Fibroblast of the conjunctiva (primary cell): ENCODE measurements around the gene SH3TC1.

Experiments
- DNase-seq: peaks from one replicate; pipeline ENCODE4 v3.0.0-alpha.2; 2010; ENCODE audit warnings: low read depth

Gene SH3TC1

DNA sequence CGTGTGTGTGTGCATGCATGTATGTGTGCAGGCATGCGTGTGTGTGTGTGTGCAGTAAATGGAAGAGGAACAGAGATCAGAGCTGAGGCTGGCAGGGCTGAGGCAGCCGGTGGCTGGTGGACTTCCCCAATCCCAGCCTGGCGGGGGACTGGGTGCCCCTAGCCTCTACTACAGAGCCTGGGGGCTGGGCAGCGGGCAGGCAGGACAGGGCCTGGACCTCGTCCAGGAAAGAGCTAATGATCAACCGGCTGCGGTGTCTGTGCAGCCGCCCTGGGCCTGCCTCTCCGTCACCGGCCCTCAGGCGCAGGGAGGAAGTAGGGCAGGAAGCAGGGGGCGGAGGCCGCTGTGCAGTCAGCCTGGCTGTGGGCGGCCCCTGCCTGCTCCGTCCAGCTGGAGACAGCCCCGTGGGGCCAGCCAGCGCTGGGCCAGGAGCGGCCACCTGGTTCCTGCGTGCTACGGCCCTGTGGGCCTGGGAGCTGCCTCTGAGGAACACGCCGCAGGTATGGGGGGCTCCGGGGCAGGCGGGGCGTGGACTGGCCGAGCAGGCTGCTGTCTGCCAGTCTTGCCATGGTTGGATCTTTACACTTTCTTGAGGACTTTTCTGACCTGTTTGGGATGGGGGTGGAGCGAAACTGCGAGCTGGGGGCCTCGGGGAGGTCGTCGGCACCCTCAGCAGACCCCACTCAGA, at the start of gene SH3TC1:
TSS of gene SH3TC1 (plus strand) at position 385 of the 688 bp plus-strand sequence. CDS start 5,905 bp downstream, outside the sequence.
- DNase-seq: peak; percentile 49

DNA sequence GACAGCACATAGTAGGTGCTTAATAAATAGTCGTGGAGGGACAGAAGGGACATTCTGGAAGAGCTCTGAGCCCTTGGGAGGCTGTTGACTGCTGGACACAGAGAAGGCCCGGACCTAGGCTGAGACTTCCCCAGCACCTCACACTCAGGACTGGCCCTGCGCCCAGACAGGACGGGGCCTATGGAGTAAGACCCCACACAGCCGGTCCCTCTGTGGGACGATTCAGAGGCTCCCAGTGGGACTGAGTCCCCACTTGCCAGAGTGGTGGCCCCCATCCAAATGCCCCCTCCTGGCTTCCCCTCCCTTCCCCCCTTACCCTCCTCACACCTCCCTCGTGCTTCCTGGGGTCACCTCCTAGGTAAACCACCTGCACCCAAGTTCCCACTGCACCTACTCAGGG, 49.4 kb upstream of the SH3TC1 start:
- DNase-seq: no peak

DNA sequence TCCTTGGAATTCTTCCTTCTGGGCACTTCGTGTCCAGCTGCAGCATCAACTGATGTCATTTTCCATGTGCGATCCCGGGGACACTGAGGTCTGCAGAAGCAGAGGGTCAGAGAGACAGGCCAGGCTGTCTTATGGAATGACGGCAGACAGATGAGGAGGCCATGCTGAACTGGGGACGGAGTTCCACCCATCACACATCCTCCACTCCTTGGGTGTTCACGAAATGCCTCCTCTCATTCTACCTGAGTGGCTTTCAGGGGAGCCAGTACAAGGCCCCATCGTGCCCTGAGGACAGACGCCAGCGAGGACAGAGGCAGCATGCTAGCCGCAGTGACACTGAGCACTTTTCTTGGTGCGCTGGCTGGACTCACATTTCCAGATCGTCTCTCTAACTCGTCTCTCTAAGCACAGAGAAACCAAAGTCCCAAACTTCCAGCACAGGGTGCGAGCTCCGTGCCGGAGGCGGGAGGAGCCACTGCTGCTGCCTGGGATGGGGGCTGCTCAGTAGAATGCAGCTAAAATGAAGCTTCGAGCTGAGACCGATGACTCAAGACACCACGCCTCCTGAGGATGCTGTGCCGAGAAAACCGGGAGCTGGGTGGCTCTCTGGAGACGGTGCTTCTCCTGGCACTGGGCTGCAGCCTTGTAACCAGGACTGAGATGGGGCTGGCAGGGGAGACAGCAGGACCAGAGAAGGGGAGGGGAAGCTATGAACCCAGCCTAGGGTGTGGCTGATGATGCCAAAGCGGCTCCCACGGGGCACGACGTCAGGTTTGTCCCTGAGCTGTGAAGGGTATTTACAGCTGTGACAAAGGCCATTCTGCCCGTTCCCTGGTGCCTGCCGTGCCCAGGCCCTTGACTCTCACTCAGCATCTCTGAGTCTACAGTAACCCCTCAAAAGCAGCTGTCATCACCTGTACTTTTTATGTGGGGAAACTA, 48.7 kb upstream of the SH3TC1 start:
- no peak for DNase-seq

DNA sequence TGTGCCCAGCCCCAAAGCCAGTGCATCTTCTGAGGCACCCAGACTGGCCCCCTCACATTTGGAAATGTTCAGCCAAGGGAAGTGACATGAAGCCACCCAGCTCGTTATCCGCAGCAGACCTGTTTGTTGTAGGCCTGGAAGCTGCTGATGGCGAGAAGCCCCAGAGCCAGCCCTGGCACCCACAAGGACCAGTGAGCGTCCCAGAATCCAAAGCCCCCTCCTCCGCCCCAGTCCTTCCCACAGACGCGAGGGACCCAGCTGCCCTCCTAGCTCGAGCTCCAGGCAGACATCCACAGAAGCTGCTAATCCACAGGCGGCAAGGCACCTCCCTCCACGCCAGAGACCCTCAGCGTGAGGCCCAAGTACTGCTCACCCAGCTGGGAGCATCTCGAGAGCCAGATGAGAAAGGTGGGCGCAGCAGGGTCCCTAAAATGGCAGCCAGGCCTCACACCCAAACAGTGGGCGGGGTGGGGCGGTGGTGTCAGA, 47.9 kb upstream of the SH3TC1 start:
- DNase-seq: no peak

DNA sequence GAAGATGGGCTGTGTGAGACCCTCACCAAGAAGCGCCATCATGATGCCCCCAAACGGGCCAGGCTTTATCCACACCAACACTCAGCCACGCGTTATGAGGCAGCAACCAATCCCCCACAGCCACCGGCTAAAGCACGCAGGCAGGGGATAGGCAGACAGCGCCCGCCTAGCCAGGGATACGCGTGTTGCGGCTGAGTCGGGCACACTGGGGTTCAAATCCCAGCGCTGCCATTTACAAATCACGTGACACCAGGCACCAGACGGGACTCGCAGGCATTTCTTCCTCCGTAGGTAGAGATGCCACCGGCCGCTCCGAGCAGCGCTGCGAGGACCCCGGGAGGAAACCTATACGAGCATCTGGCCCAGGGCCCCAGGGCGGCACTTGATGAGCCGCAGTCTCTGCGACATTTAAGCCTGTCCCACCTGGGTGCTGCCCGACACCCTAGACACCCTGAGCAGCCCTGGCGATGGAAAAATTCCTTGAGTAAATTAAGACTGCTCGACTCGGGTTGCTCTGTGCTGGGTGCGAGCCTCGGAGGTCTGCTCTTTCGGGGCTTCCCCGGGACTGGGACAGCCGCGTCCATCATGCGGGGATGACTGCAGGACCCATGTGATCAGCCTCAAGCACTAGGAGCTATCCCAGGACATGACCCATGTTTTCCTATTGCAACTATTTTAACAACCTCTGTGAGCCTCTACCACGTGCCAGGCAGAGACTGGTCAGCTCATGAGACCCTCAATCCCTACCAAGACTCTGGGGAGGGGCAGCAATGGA, 46.8 kb upstream of the SH3TC1 start:
- no peak for DNase-seq

DNA sequence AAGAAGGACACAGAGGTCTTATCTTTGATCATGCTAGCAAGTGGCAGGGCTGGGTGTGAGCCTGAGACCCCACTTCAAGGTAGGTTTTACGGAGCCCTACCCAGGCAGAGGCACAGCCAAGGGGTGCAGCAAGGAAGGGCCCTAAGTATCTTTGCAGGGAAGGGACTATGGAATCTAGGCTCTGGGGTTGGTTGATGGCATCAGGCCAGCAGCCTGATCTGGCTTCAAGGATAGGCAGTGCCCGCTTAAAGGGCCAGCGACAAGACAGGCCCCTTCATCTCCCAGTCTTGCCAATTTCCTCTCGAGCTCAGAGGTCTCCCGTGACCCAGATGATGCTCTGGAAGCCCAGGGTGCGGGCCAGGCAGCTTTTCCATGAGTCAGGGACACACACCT, 46.2 kb upstream of the SH3TC1 start:
- DNase-seq: no peak

DNA sequence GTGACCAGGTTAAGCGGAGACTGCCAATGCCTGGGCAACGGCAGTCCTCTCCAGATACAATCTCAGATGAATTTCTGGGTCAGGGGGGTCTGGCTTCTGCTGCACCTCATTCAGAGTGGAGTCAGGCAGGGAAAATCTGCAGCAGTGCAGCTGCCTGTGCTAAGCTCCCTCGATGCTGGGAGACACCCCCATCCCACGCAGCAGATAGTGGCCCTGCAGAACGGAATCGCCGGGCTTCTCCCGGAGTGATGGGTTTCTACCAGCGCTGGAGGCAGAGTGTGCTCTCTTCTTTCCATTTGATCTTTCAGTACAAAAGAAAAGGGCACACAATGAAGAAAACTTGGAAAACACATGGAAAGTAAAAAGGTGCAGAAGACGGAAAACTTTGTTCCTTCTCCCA, 45.6 kb upstream of the SH3TC1 start:
- DNase-seq: no peak

DNA sequence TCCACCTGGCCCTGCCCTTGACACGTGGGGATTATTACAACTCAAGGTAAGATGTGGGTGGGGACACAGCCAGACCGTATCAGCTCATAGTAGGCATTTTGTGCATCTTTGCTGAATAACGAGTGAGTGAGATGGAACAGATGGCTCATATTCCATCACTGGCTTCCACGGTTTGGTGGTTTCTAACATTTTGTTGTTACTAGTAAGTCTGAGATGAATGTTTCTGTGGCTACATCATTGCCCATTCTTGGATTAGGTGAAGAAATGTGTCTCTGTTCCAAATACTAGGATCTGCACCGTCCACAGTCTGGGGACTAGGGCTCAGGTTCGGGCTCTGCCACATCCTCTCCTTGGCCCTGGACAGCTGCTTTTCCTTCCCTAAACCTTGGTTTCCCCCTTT, 44.0 kb upstream of the SH3TC1 start:
- DNase-seq: no peak

DNA sequence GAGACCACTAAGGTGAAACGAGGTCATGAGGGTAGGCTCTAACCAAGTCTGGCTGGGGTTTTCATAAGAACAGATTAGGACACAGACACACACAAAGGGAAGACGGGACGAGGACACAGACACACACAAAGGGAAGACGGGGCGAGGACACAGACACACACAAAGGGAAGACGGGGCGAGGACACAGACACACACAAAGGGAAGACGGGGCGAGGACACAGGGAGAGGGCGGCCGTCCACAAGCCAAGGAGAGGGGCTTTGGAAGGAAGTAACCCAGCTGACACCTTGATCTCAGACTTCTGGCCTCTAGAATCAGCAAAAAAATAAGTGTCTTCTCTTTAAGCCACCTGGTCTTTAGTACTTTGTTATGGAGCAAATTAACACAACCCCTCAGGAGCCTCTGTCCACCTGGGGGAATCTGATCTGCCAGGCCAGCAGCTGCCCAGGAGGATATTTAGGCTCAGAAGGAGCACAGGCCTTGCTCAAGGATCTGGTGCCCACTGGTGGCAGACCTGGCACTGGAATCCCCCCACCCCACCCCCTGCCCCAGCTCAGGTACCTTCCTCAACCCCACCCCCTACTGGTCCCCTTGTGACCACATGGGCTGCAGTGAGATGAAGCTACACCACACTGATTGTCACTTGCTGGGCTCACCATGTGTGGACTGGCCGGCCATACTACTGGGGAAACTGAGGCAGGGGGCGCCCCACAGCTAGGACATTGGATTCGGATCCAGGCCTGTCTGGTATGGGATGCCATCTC, 43.2 kb upstream of the SH3TC1 start:
- no peak for DNase-seq

DNA sequence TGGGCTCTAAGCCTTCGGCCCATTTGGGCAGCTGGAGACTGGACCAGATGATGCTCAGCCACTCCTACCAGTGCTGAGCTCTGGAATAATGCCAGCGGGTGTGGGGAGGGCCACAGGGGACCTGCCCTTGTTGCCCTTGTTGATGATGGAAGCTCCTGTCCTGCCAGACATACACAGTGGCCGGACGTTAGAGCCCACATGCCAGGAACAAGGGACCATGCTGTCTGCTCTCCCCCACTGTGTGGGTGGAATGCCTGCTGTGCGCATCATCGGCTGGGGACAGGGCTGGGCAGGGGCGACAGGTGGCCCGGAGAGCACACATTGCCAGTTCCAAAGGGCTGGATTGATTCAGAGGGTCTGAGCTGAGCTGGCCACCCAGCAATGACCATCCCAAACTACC, 42.5 kb upstream of the SH3TC1 start:
- no peak for DNase-seq

DNA sequence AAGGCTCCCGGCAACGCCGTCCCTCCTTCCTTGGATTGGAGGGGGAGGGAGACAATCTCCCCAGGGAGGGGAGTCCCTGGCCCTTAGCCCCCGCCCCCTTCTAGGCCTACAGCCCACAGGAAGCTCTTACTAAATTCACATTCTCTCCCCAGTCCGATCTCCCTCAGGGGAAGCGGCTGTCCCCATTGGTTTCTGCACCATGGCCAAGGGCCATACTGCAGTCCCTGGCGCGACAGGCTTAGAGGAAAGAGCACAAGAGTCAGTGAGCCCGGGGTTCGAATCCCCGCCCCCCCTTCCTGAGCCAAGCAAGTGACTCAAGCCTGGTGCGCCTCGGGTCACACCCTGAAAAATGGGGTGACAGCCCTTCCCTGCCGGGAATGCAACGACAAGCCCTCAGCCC, 41.6 kb upstream of the SH3TC1 start:
- no peak for DNase-seq

DNA sequence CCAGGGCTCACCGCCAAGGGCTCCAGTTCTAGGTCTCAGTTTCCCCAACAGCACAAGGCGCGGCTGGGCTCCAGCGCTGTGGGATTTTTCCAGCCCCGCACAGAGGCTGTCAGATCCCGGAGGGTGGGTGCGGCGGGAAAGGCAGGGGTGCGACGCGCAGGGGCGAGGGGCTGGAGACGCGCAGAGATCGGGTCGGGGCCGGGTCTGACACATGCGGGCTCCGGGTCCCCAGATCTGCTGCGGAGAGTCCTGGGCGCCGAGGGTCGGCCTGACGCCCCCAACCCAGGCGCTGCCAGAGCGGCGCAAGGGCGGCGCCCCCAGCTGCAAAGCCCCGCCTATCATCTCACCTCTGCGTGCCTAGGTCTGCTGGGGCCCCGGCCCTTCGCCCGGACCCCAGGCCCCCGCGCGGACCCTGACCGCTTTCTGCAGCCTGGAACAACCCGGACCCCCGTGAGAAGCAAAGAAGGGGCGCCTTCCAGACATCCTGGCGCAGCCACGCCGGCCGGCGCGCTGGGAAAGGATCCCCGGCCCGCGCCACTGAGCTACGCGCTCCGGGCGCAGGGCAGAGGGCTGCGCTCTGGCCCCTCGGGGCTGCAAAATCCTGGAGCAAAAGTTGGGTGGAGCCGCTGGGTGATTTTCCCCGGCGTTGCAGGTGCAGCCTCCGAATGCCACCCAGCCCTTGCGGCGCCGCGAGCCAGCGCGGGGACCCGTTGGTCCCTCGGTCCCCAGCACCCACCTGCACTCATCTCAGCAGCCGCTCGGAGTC, 41.0 kb upstream of the SH3TC1 start:
- no peak for DNase-seq

DNA sequence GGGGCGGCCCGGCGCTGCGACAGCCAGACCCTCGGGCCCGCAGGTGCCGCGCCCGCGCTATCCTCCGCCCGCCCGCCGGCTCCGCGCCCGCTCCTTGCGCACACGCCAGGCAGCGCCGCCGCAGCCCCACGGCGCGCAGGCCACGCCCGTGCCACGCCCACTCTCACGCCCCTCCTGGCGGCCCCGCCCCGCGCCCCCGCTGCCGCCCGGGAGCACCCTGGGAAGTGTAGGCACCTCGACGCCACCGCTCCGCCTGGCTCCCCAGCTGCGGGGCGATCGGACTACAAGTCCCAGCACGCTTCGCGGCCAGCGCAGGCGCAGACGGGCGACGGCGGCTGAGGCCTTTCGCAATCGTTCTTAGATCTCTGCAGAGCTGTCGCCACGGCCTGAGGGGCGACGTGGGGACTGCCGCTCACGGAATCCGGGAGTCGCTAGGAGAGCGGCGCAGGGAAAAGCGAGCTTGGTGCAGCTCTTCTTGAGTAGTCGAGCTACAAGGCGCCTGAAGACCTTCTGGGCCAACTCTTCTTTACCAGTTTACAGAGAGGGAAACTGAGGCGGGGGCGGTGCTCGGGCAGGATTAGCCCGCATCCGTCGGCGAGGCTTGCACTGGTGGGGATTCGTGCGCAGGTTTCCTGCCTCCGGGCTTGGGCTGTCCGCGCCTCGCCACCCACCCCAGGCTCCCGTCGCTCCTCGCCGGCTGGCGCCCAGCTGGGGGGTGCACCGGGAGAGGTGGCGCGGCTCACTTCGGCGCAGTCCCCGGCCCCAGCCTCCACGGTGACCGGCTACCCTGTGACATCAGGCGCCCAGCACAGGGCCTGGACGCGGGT, 40.2 kb upstream of the SH3TC1 start, which contains the start of gene ABLIM2:
TSS of gene ABLIM2 (minus strand) at position 104 of the 827 bp plus-strand sequence. CDS start 124 bp downstream, outside the sequence.
- DNase-seq: peak; percentile 98

DNA sequence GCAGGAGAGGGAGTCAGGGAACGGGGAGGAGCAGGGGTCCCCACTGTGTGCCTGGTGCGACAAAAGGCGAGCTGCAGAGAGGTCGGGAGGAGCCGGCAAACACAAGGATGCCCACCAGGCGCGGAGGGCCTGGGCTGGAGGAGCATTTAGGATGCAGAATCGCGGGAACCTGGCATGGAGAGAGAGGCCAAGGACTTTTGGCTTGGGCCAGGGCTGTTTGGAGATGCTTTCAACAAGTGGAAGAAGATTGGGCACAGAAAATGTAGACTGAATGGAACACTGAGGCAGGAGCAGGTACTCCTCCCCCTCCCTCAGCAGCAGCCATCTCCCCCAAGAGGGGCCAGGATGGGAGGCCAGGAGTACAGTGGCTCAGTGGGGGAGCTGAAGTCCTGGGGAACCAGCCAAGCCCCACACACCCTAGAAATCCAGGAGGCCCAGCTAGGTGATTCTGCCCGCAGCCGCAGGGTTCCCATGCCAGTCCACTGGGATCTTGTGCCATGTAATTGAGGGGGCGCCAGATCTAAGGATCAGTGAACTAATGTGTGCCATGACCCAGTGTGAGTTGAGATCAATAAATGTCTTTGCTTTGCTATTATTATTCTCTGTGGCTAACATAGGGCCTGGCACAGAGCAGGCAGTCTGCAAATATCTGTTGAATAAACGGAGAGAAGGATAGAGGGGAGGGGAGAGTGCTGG, 39.4 kb upstream of the SH3TC1 start:
- no peak for DNase-seq

DNA sequence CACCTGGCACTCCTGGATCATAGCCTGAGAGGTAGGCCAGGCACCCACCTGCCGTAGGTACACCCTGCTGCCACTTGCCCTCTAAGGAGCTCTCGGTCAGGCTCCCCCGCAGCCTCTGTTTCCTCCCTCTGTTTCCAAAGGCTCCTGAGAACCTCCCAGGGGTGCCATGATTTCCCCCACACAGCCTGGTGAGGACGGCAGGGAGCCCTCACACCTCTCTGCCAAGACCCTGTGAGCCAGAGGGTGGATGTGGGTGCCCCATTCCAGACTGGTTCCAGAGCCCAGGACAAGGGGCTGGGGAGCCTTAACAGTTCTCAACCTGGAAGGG, 38.9 kb upstream of the SH3TC1 start:
- no peak for DNase-seq

DNA sequence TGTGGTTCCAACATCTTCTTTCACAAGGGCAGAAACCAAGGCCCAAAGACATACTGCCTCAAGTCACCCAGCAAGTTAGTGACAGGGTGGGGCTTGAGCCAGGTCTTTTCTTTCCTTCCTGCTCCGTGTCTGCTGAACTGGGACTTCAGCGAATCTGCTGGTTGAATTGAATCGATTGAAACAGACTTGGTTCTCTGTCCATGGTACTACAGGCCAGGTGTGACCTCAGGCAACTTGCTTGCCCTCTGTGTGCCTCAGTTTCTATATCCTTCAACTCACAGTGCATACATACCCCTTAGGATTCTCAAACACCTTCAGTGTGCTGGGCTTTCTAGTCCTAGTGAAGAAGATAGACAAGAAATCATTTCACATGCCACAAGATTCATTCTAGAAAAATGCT, 38.5 kb upstream of the SH3TC1 start:
- DNase-seq: no peak

DNA sequence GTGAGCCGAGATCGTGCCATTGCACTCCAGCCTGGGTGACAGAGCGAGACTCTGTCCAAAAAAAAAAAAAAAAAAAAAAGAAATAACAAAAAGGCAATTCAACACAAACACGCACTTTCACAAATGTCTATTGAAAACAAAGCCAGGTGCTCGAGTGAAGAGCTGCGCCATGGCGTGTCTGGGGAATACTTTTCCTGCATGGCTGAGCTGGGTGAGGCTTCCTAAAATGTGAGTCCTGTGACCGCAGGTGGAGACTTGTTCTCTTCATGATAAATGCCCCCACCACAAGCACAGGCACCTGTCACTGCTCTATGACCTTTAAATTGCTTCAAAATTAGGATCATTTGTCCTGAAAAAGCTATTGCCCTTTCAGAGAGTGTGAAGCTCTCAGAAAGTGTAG, 36.5 kb upstream of the SH3TC1 start:
- no peak for DNase-seq

DNA sequence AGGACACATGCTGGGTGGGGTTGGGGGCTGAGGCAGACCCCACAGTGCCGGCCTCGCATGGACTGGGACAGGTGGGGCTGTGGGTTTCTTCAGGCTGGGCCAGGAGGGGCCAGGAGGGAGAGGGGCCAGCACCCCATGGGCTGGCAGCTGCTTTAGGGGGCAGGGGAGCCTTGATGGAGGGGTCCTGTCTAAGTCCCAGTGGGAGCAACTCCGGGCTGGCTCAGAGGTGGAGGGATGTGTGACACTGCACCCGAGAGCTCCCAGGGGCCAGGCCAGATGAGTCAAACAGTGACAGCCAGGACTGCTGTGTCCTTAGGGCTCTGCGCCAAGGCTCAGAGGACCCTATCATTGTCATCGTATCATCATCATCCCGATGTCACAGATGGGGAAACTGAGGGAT, 36.1 kb upstream of the SH3TC1 start:
- no peak for DNase-seq

DNA sequence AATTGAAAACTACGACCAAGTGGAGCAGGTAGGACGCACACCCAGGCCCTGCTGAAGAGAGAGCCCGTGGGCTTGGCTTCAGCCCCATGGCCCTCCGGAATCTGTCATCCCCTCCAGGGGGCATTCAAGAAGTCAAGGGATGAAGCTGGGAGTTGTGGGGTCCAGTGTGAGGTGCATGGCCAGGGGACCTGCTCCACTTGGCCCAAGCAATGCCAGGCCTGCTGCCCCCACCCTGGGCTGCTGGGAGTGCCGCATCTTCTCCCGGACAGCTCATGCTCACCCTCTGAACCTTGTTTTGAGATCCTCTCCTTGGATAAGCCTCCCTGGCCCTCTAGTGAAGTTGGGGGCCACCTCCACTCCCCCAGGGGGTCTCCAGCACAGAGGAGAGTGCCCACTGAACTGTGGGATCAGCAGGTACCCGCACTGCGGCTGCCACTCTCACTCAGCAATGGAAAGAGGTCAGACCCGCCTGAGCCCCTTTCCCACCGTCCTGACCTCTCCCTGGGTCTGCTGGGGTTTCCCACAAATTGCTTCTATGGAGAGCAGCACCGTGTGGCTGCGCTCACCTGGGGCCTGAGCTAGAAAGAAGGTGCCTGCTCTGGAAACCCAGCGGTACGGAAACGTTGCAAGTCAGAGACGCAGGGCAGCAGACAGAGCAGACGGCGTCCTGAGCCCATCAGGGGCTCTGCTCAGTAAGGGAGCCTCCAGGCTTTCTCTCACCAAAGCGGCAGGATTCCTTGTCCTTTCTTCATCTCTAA, 35.5 kb upstream of the SH3TC1 start:
- no peak for DNase-seq
